H9 (cell line): ENCODE data around the gene FOXQ1. TPM values are rescaled to one million over a fixed set of nuclear protein-coding genes. Genes with fewer than 3 reads are reported as not detected.

Experiments used
- DNase-seq: peaks from one replicate; pipeline ENCODE4 v3.0.0-alpha.2; 2017
- H2AFZ ChIP-seq: one replicate; pipeline ENCODE4 v1.6.1; 2013; ENCODE audit warnings: mild to moderate bottlenecking, low read length, control low read depth, moderate library complexity
- H2AK5ac ChIP-seq: 2 replicates; pipeline ENCODE4 v1.6.1; 2013; ENCODE audit warnings: low read length, control low read depth, mixed read lengths; ENCODE audit not compliant: insufficient read length
- H2BK120ac ChIP-seq: one replicate; pipeline ENCODE4 v1.6.1; 2013; ENCODE audit warnings: low read depth, mild to moderate bottlenecking, low read length, control low read depth, inconsistent platforms; ENCODE audit not compliant: poor library complexity, severe bottlenecking
- H2BK12ac ChIP-seq: 2 replicates; pipeline ENCODE4 v1.6.1; 2013; ENCODE audit warnings: low read length, control low read depth, mixed read lengths, low read depth; ENCODE audit not compliant: insufficient read length
- H2BK15ac ChIP-seq: 2 replicates; pipeline ENCODE4 v1.6.1; 2013; ENCODE audit warnings: low read depth, low read length, control low read depth
- H2BK20ac ChIP-seq: one replicate; pipeline ENCODE4 v1.6.1; 2013; ENCODE audit warnings: low read depth, mild to moderate bottlenecking, low read length, control low read depth, inconsistent platforms; ENCODE audit not compliant: poor library complexity, severe bottlenecking
- H2BK5ac ChIP-seq: 2 replicates; pipeline ENCODE4 v1.6.1; 2013; ENCODE audit warnings: low read length, control low read depth, mixed read lengths; ENCODE audit not compliant: insufficient read length
- H3K14ac ChIP-seq: 2 replicates; pipeline ENCODE4 v1.6.1; 2013; ENCODE audit warnings: low read length, control low read depth; ENCODE audit not compliant: insufficient read depth
- H3K18ac ChIP-seq: 2 replicates; pipeline ENCODE4 v1.6.1; 2013; ENCODE audit warnings: low read depth, mild to moderate bottlenecking, mixed read lengths, low read length, control low read depth; ENCODE audit not compliant: insufficient read length
- H3K23ac ChIP-seq: 2 replicates; pipeline ENCODE4 v1.6.1; 2013; ENCODE audit warnings: low read length, control low read depth, mixed read lengths, low read depth; ENCODE audit not compliant: insufficient read length
- H3K23me2 ChIP-seq: 2 replicates; pipeline ENCODE4 v1.6.1; 2013; ENCODE audit warnings: low read depth, mild to moderate bottlenecking, mixed read lengths, low read length, control low read depth; ENCODE audit not compliant: insufficient read length, poor library complexity, severe bottlenecking
- H3K27ac ChIP-seq: 2 replicates; pipeline ENCODE4 v1.5.1; 2013; ENCODE audit warnings: low read length, control low read depth, mixed read lengths, low read depth; ENCODE audit not compliant: insufficient read length
- H3K27me3 ChIP-seq: 2 replicates; pipeline ENCODE4 v1.6.1; 2013; ENCODE audit warnings: low read length, control low read depth, inconsistent platforms; ENCODE audit not compliant: insufficient read depth
- H3K4ac ChIP-seq: 2 replicates; pipeline ENCODE4 v1.6.1; 2013; ENCODE audit warnings: low read depth, mild to moderate bottlenecking, control low read depth, inconsistent platforms, low read length, moderate library complexity
- H3K4me1 ChIP-seq: 2 replicates; pipeline ENCODE4 v1.6.1; 2013; ENCODE audit warnings: low read length, control low read depth, inconsistent platforms; ENCODE audit not compliant: insufficient read depth
- H3K4me2 ChIP-seq: 2 replicates; pipeline ENCODE4 v1.6.1; 2013; ENCODE audit warnings: low read length, control low read depth, mixed read lengths; ENCODE audit not compliant: insufficient read length, insufficient read depth
- H3K56ac ChIP-seq: 2 replicates; pipeline ENCODE4 v1.6.1; 2013; ENCODE audit warnings: low read depth, mild to moderate bottlenecking, mixed read lengths, low read length, control low read depth; ENCODE audit not compliant: insufficient read length
- H3K79me1 ChIP-seq: 2 replicates; pipeline ENCODE4 v1.6.1; 2013; ENCODE audit warnings: low read depth, mild to moderate bottlenecking, moderate library complexity, low read length, control low read depth, inconsistent platforms; ENCODE audit not compliant: insufficient read depth, poor library complexity, severe bottlenecking
- H3K79me2 ChIP-seq: 2 replicates; pipeline ENCODE4 v1.6.1; 2013; ENCODE audit warnings: low read length, control low read depth, inconsistent platforms; ENCODE audit not compliant: insufficient read depth
- H3K9ac ChIP-seq: 2 replicates; pipeline ENCODE4 v1.6.1; 2013; ENCODE audit warnings: low read length, control low read depth, mixed read lengths; ENCODE audit not compliant: insufficient read length; ENCODE audit errors: extremely low read depth
- H3K9me3 ChIP-seq: one replicate; pipeline ENCODE4 v1.6.1; 2013; ENCODE audit warnings: low read depth, low read length, inconsistent platforms; ENCODE audit not compliant: control insufficient read depth
- H3T11ph ChIP-seq: one replicate; pipeline ENCODE4 v1.6.1; 2013; ENCODE audit warnings: mild to moderate bottlenecking, low read length, control low read depth, inconsistent platforms
- H4K20me1 ChIP-seq: one replicate; pipeline ENCODE4 v1.6.1; 2013; ENCODE audit not compliant: control insufficient read depth, insufficient read length, insufficient read depth
- H4K5ac ChIP-seq: 2 replicates; pipeline ENCODE4 v1.6.1; 2013; ENCODE audit warnings: low read depth, mild to moderate bottlenecking, mixed read lengths, low read length, control low read depth; ENCODE audit not compliant: insufficient read length
- H4K8ac ChIP-seq: replicated peaks from 2 replicates; pipeline ENCODE4 v1.6.1; 2013; ENCODE audit warnings: low read length, control low read depth, mixed read lengths, low read depth; ENCODE audit not compliant: insufficient read length
- H4K91ac ChIP-seq: 2 replicates; pipeline ENCODE4 v1.6.1; 2013; ENCODE audit warnings: low read depth, mild to moderate bottlenecking, moderate library complexity, mixed read lengths, low read length, control low read depth; ENCODE audit not compliant: insufficient read length
- H3K27ac Mint-ChIP-seq, 3 experiments: 2 replicates in 2 of 3; 3 replicates in 1 of 3; pipeline ENCODE4 v1.8.0; 2020 to 2021; ENCODE audit warnings: mixed read lengths in 3 of 3, mild to moderate bottlenecking in 1 of 3, moderate library complexity in 1 of 3
- H3K27me3 Mint-ChIP-seq: 2 replicates; pipeline ENCODE4 v1.8.0; 2021; ENCODE audit warnings: low read depth, mild to moderate bottlenecking, moderate library complexity, mixed read lengths
- H3K36me3 Mint-ChIP-seq, 3 experiments: 2 replicates in 2 of 3; 3 replicates in 1 of 3; pipeline ENCODE4 v1.8.0; 2020 to 2021; ENCODE audit warnings: low read depth in 3 of 3, mixed read lengths in 3 of 3; ENCODE audit not compliant: insufficient read depth in 1 of 3
- H3K4me1 Mint-ChIP-seq, 2 experiments: 2 replicates each; pipeline ENCODE4 v1.8.0; 2020; ENCODE audit warnings: mixed read lengths in 2 of 2
- H3K4me3 Mint-ChIP-seq, 2 experiments: 2 replicates in 1 of 2; 3 replicates in 1 of 2; pipeline ENCODE4 v1.8.0; 2020 to 2021; ENCODE audit warnings: mild to moderate bottlenecking in 2 of 2, mixed read lengths in 2 of 2, moderate library complexity in 1 of 2
- H3K9me3 Mint-ChIP-seq, 2 experiments: 2 replicates in 1 of 2; 3 replicates in 1 of 2; pipeline ENCODE4 v1.8.0; 2020; ENCODE audit warnings: mild to moderate bottlenecking in 2 of 2, mixed read lengths in 2 of 2, moderate library complexity in 1 of 2
- CTCF ChIP-seq: fragments of 200-600 bp; sonication (generic); conservative IDR thresholded peaks from 3 replicates; pipeline ENCODE4 v1.8.0; 2021; ENCODE audit warnings: antibody characterized with exemption, mild to moderate bottlenecking
- WGBS: extraction: QIAGEN DNeasy Blood & Tissue Kit; methylation state at CpG from one replicate; pipeline ENCODE4 v1.1.7; 2013; ENCODE audit warnings: missing lambda C conversion rate, low lambda C conversion rate, mixed read lengths; ENCODE audit not compliant: insufficient read length; ENCODE audit errors: extremely low coverage; 5-methylcytosine and 5-hydroxymethylcytosine counted together
- total RNA-seq: library from RNA; stranded (reverse); gene quantifications from 2 replicates; pipeline ENCODE4 v1.2.1, GENCODE V29; 2021

Gene FOXQ1
- total RNA-seq, 1 experiment from 2014 or later: 0.15 TPM

- no peaks in the 10 kb centered on the region; the same call in 1 of the 2 replicates for H3K27me3 ChIP-seq
- H3K79me2 ChIP-seq: no peaks in the 10 kb centered on the region
- H2BK120ac ChIP-seq: no peak overlapping the region
- H2AFZ ChIP-seq: peak overlapping the region; percentile 42
- no peaks in the 10 kb centered on the region for H3K23me2 ChIP-seq
- H3K14ac ChIP-seq: no peak overlapping the region
- H3K27ac Mint-ChIP-seq: no peak overlapping the region
- H3K9ac ChIP-seq: no peak overlapping the region
- H3K4me1 Mint-ChIP-seq: peaks cover 14 to 22% of the 10 kb centered on the region in 2 experiments
- no peak overlapping the region for H3K4ac ChIP-seq
- H4K91ac ChIP-seq: no peak overlapping the region
- H2BK12ac ChIP-seq: no peak overlapping the region
- H3K36me3 Mint-ChIP-seq: peaks cover 7 to 16% (median 9%) of the 10 kb centered on the region in 3 experiments
- H3K18ac ChIP-seq: no peak overlapping the region
- peaks cover 19% of the 10 kb centered on the region in 2 experiments for H3K9me3 Mint-ChIP-seq
- H3K56ac ChIP-seq: no peak overlapping the region
- H3K9me3 ChIP-seq: no peaks in the 10 kb centered on the region
- no peak overlapping the region; a peak in 1 of 5 replicates for H3K4me3 Mint-ChIP-seq
- H3K4me1 ChIP-seq: no peaks in the 10 kb centered on the region; the same call in 1 of the 2 replicates
- no peaks in the 10 kb centered on the region for H4K20me1 ChIP-seq
- no peak overlapping the region for H2AK5ac ChIP-seq
- H3K79me1 ChIP-seq: no peaks in the 10 kb centered on the region
- no peak overlapping the region for H3K27ac ChIP-seq
- H3K27me3 Mint-ChIP-seq: peaks cover 30% of the 10 kb centered on the region
- no peak overlapping the region for H4K8ac ChIP-seq
- peak; percentile 47 for DNase-seq
- no peak overlapping the region for H3K23ac ChIP-seq
- no peak for TF ChIP-seq CTCF
- H2BK20ac ChIP-seq: no peak overlapping the region
- no CpG with 5 or more reads among the region's 11 CpGs for WGBS
- H3T11ph ChIP-seq: no peak overlapping the region
- H4K5ac ChIP-seq: no peak overlapping the region
- no peak overlapping the region for H2BK5ac ChIP-seq
- no peak overlapping the region for H2BK15ac ChIP-seq
- H3K4me2 ChIP-seq: peak overlapping the region; percentile 42
Observed at GRCh38 chr6:1334684-1335083, 22.8 kb downstream of the FOXQ1 start.
